Measurements from ENCODE around the gene MPHOSPH8. TPM values are rescaled to one million over a fixed set of nuclear protein-coding genes. Genes with fewer than 3 reads are reported as not detected.
A peak's percentile ranks its signal among the peaks of the same experiment; 100 is the strongest.

The MPHOSPH8 gene
- total RNA-seq, 1 experiment from 2014 or later = 18.5 TPM

DNA sequence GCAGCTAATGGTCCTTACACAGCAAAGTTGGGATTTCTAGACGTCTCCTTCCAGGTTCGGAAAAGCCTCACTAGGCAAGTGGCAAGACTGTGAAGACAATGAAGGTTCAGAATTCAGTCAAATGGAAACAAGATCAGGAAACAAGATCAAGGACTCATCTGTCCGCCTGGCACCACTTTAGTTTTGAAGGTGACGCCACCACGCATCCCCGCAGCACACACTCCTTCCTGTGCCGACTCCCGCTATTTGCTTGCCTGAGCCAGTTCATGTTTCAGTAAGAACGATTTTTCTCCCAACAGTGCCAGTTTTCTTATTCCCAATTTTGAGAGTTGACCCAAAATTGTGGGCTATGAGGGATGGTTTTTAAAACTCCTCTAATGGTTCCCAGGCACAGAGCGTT is 41.4 kb downstream of the MPHOSPH8 start (continued):
- TF ChIP-seq, protein P1, sequence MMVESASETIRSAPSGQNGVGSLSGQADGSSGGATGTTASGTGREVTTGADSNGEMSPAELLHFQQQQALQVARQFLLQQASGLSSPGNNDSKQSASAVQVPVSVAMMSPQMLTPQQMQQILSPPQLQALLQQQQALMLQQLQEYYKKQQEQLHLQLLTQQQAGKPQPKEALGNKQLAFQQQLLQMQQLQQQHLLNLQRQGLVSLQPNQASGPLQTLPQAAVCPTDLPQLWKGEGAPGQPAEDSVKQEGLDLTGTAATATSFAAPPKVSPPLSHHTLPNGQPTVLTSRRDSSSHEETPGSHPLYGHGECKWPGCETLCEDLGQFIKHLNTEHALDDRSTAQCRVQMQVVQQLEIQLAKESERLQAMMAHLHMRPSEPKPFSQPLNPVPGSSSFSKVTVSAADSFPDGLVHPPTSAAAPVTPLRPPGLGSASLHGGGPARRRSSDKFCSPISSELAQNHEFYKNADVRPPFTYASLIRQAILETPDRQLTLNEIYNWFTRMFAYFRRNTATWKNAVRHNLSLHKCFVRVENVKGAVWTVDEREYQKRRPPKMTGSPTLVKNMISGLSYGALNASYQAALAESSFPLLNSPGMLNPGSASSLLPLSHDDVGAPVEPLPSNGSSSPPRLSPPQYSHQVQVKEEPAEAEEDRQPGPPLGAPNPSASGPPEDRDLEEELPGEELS (CRISPR knock-in tag; IDR thresholded peaks at IDR 0.05) = no peak
- TF ChIP-seq FOXJ3 (CRISPR knock-in tag; IDR thresholded peaks at IDR 0.05; ENCODE audit: borderline replicate concordance) (no peak), TEAD4 (CRISPR knock-in tag; IDR thresholded peaks at IDR 0.05) (no peak), ZNF396 (CRISPR knock-in tag; IDR thresholded peaks at IDR 0.05; ENCODE audit: borderline replicate concordance) (no peak)
- TF ChIP-seq, protein P2, sequence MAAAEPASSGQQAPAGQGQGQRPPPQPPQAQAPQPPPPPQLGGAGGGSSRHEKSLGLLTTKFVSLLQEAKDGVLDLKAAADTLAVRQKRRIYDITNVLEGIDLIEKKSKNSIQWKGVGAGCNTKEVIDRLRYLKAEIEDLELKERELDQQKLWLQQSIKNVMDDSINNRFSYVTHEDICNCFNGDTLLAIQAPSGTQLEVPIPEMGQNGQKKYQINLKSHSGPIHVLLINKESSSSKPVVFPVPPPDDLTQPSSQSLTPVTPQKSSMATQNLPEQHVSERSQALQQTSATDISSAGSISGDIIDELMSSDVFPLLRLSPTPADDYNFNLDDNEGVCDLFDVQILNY (CRISPR knock-in tag; IDR thresholded peaks at IDR 0.05) = no peak

DNA sequence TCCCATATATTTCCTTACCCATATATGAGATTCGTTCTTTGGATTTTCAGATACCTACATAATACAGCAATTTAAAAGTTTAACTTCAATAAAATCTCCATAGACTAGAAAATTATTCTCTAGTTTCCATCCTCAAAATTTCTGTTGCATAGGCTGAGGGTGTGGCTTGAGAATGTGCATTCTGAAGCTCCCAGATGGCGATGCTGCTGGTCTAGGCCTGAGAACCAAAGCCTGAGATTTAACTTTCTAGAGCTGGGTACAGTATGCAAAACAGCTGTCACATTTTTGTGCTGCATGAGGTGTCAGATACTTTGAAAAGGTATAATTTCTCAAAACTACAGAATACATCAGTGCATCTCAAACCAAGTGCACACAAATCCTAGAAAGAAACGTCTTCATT is 42.7 kb downstream of the MPHOSPH8 start:
- DNase-seq (ENCODE audit: low spot score) (no peak), ATAC-seq (no peak)
- H3K4me3 Mint-ChIP-seq = no peak overlapping the region
- ChIA-PET CTCF (no interaction called here), POLR2A (no interaction called here)
- H3K27me3 Mint-ChIP-seq (ENCODE audit: low read depth) = no peaks in the 10 kb centered on the region
- no peaks in the 10 kb centered on the region for H3K9me3 Mint-ChIP-seq
- TF ChIP-seq ZNF317 (CRISPR knock-in tag; IDR thresholded peaks at IDR 0.05; ENCODE audit: borderline replicate concordance, low read depth) (no peak), KAT7 (CRISPR knock-in tag; IDR thresholded peaks at IDR 0.05; ENCODE audit: borderline replicate concordance) (no peak), EMX1 (CRISPR knock-in tag; IDR thresholded peaks at IDR 0.05) (no peak), ZNF416 (CRISPR knock-in tag; IDR thresholded peaks at IDR 0.05) (no peak), RORB (CRISPR knock-in tag; IDR thresholded peaks at IDR 0.05) (no peak), NFE2L1 (CRISPR knock-in tag; IDR thresholded peaks at IDR 0.05) (no peak), ZNF232 (CRISPR knock-in tag; IDR thresholded peaks at IDR 0.05) (no peak), MYBL2 (CRISPR knock-in tag; IDR thresholded peaks at IDR 0.05) (no peak)
- TF ChIP-seq, protein P2 (CRISPR knock-in tag; IDR thresholded peaks at IDR 0.05) = no peak
- TF ChIP-seq, protein P3, sequence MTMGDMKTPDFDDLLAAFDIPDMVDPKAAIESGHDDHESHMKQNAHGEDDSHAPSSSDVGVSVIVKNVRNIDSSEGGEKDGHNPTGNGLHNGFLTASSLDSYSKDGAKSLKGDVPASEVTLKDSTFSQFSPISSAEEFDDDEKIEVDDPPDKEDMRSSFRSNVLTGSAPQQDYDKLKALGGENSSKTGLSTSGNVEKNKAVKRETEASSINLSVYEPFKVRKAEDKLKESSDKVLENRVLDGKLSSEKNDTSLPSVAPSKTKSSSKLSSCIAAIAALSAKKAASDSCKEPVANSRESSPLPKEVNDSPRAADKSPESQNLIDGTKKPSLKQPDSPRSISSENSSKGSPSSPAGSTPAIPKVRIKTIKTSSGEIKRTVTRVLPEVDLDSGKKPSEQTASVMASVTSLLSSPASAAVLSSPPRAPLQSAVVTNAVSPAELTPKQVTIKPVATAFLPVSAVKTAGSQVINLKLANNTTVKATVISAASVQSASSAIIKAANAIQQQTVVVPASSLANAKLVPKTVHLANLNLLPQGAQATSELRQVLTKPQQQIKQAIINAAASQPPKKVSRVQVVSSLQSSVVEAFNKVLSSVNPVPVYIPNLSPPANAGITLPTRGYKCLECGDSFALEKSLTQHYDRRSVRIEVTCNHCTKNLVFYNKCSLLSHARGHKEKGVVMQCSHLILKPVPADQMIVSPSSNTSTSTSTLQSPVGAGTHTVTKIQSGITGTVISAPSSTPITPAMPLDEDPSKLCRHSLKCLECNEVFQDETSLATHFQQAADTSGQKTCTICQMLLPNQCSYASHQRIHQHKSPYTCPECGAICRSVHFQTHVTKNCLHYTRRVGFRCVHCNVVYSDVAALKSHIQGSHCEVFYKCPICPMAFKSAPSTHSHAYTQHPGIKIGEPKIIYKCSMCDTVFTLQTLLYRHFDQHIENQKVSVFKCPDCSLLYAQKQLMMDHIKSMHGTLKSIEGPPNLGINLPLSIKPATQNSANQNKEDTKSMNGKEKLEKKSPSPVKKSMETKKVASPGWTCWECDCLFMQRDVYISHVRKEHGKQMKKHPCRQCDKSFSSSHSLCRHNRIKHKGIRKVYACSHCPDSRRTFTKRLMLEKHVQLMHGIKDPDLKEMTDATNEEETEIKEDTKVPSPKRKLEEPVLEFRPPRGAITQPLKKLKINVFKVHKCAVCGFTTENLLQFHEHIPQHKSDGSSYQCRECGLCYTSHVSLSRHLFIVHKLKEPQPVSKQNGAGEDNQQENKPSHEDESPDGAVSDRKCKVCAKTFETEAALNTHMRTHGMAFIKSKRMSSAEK (CRISPR knock-in tag; IDR thresholded peaks at IDR 0.05; ENCODE audit: borderline replicate concordance) = no peak
- TF ChIP-seq, protein P4, sequence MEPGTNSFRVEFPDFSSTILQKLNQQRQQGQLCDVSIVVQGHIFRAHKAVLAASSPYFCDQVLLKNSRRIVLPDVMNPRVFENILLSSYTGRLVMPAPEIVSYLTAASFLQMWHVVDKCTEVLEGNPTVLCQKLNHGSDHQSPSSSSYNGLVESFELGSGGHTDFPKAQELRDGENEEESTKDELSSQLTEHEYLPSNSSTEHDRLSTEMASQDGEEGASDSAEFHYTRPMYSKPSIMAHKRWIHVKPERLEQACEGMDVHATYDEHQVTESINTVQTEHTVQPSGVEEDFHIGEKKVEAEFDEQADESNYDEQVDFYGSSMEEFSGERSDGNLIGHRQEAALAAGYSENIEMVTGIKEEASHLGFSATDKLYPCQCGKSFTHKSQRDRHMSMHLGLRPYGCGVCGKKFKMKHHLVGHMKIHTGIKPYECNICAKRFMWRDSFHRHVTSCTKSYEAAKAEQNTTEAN (CRISPR knock-in tag; IDR thresholded peaks at IDR 0.05) = no peak
- TF ChIP-seq, protein P5, sequence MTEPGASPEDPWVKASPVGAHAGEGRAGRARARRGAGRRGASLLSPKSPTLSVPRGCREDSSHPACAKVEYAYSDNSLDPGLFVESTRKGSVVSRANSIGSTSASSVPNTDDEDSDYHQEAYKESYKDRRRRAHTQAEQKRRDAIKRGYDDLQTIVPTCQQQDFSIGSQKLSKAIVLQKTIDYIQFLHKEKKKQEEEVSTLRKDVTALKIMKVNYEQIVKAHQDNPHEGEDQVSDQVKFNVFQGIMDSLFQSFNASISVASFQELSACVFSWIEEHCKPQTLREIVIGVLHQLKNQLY (CRISPR knock-in tag; IDR thresholded peaks at IDR 0.05) = no peak
- TF ChIP-seq, protein P6, sequence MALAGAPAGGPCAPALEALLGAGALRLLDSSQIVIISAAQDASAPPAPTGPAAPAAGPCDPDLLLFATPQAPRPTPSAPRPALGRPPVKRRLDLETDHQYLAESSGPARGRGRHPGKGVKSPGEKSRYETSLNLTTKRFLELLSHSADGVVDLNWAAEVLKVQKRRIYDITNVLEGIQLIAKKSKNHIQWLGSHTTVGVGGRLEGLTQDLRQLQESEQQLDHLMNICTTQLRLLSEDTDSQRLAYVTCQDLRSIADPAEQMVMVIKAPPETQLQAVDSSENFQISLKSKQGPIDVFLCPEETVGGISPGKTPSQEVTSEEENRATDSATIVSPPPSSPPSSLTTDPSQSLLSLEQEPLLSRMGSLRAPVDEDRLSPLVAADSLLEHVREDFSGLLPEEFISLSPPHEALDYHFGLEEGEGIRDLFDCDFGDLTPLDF (CRISPR knock-in tag; IDR thresholded peaks at IDR 0.05) = no peak
- TF ChIP-seq, protein P7, sequence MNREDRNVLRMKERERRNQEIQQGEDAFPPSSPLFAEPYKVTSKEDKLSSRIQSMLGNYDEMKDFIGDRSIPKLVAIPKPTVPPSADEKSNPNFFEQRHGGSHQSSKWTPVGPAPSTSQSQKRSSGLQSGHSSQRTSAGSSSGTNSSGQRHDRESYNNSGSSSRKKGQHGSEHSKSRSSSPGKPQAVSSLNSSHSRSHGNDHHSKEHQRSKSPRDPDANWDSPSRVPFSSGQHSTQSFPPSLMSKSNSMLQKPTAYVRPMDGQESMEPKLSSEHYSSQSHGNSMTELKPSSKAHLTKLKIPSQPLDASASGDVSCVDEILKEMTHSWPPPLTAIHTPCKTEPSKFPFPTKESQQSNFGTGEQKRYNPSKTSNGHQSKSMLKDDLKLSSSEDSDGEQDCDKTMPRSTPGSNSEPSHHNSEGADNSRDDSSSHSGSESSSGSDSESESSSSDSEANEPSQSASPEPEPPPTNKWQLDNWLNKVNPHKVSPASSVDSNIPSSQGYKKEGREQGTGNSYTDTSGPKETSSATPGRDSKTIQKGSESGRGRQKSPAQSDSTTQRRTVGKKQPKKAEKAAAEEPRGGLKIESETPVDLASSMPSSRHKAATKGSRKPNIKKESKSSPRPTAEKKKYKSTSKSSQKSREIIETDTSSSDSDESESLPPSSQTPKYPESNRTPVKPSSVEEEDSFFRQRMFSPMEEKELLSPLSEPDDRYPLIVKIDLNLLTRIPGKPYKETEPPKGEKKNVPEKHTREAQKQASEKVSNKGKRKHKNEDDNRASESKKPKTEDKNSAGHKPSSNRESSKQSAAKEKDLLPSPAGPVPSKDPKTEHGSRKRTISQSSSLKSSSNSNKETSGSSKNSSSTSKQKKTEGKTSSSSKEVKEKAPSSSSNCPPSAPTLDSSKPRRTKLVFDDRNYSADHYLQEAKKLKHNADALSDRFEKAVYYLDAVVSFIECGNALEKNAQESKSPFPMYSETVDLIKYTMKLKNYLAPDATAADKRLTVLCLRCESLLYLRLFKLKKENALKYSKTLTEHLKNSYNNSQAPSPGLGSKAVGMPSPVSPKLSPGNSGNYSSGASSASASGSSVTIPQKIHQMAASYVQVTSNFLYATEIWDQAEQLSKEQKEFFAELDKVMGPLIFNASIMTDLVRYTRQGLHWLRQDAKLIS (CRISPR knock-in tag; IDR thresholded peaks at IDR 0.05; ENCODE audit: borderline replicate concordance) = no peak
- H3K4me1 Mint-ChIP-seq = peaks cover 15% of the 10 kb centered on the region
- 0 out of 2 replicates have a peak overlapping the region, but pooled peaks have one; percentile 71 for H3K27ac Mint-ChIP-seq
- peaks cover 47% of the 10 kb centered on the region for H3K36me3 Mint-ChIP-seq
